D341Med (cell line): ENCODE data around the gene CPVL.
A peak's percentile ranks its signal among the peaks of the same experiment; 100 is the strongest.

Experiments used
- DNase-seq: peaks from one replicate; pipeline ENCODE4 v3.0.0; 2012; ENCODE audit warnings: low spot score

The CPVL gene

DNA sequence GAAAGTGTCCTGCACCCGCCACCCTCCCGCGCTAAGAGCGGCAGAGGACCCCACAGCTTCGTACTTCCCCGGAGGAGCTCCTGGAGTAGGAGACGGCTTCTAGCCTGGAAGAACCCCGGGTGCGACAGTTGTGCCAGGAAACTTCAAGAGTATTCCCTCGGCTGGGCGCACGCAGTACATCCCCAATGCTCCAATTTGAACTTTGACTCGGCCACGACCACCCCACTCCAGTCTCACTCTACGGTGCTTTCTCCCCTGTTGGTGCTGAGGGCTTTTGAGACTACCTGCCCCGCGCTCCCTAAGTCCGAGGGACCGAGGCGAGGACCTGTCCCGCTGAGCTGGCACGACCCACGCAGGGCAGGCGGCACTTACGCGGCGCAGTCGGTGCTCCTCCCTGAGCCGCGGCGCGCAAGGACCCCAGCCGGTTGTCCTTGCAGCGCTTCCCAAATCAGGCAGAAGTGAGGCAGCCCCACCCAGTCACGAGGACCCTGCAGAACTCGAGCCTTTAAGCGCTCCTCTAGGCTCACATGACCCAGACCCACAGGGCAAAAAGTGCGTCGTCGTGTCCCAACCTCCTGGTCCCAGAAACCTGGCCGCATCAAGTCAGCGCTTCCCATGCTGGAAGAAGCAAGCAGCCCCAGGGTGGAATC, at the start of gene CPVL:
CPVL (minus strand) TSS at position 481 of the 650 bp plus-strand sequence. CDS start 25,476 bp downstream, outside the sequence.
- peak; percentile 46 for DNase-seq

GRCh38 chr7:29194594-29195427, 48.5 kb upstream of the CPVL start, which contains the start of gene CHN2:
Gene CHN2, plus strand, starts transcription at chr7:29194775.
- DNase-seq: peak; percentile 75

DNA sequence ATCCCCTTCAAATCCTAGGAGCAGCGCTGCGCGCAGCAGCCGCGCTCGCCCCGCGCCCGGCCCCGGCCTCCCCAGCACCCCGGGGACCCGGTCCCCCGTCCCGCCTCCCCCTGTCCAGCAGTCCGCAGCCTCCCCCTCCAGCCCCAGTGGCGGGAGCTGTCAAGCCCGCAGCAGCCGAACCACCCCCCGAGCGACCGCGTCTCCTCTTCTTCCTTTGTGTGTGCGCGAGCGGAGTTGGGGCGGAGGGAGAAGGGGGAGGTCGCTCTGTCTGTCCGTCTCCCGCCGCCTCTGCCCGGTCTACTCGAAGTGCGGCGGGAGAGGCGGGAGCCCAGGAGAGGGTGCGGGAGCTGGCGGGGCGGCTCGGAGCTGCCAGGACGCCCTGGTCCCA, 47.9 kb upstream of the CPVL start:
- DNase-seq: peak; percentile 73

DNA sequence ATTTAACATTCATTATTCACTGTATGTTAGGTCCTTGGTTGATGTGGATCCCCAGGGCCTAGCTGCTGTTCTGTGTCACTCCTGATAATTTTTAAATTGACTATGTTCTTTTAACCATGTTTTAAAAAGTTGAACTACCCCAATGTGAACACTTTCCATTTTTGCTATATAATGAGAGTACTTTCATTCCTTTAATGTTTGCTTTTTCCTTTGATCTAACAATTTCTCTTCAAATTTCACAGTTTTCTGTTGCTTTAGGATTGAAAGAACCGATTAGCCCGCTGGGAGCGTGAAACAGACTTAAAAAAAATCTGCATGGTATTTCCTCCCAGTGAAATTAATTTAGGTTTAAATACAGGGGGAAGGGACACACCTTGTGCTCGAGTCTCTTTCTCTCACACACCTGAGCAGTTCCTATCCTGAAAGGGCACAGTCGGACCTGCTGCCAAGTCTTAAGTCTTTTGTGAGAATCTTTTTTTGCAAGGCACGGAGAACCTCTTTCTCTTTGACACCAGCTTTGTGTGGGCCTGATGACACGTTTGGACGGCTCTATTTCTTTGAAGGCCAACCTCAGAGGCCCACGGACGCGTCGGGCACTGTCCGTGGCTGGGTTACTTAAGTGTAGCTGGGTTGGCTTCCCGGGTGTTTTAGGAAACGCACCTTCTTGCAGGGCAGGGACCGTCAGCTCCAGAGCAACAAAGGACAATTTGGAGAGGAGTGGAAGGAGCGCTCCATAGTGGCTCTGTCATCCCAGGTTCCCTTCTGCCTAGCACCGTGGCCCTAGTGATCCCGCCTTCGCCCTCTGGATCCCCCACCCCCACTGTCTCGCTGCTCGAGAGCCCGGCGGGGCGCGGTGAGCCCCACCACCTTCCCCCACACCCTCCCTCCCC, 47.2 kb upstream of the CPVL start:
- DNase-seq: no peak

DNA sequence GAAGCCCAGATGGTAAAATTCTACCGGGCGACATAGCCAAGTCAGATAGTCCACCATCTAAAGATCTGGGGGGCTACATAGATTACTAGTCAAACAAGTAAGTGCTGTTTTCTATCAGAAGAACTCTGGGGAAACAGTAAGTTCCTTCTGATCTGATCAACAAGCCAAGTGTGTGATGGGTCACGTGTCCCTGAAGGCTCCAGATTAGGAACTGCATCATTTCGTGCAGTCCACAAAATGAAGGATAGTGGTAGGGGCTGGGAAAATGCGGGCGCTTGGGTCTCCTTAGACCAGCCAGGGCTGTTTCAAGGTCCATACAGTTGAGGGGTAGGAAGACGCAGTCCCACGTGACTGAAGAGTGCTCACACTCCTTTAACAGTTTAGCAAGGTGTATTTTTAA, 46.5 kb upstream of the CPVL start:
- DNase-seq: no peak

GRCh38 chr7:29192323-29192722, 46.0 kb upstream of the CPVL start:
- no peak for DNase-seq

- DNase-seq: no peak
Measured at GRCh38 chr7:29190349-29191045, 44.2 kb upstream of the CPVL start.

- DNase-seq: peak; percentile 85
Measured at GRCh38 chr7:29189743-29190201, 43.4 kb upstream of the CPVL start.

- no peak for DNase-seq
Measured at GRCh38 chr7:29185613-29186012, 39.3 kb upstream of the CPVL start.

DNA sequence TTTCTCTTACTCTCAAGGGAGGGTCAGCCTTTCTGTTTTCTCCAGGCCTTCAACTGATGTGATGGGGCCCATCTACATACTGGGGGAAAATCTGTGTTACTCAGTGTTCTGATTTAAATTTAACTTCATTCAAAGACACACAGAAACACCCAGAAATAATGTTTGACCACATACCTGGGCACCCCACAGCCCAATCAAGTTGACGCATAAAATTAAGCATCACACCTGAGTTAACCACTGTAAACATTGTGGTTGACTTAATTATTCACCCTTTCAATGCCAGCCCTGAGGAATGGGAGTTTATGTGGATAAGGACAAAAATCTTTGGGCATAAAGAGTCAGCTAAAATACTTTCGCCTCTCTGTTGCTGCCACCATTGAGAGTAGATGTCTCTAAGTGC, 38.3 kb upstream of the CPVL start:
- no peak for DNase-seq

DNA sequence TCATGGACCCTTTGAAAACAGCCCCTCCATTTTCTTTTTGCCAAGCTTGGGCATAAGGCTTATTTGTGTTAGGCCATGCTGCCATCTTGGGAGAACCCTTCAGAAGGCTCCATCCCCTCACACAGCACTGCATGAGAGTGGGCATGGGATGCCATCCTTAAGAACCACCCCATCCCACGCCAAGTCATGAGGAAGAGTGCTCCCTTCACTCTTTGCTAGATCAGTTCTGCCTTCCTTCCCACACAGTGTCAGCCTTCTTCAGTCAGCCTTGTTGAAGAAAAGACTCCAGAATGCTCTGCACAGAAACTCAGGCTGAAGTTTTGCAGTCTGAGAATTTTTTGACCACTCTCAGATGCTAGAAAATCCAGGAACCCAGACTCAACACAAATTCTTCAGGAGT, 32.8 kb upstream of the CPVL start:
- DNase-seq: no peak

- DNase-seq: no peak
Measured at GRCh38 chr7:29177963-29178600, 31.7 kb upstream of the CPVL start.

GRCh38 chr7:29173458-29173857, 27.1 kb upstream of the CPVL start:
- no peak for DNase-seq

DNA sequence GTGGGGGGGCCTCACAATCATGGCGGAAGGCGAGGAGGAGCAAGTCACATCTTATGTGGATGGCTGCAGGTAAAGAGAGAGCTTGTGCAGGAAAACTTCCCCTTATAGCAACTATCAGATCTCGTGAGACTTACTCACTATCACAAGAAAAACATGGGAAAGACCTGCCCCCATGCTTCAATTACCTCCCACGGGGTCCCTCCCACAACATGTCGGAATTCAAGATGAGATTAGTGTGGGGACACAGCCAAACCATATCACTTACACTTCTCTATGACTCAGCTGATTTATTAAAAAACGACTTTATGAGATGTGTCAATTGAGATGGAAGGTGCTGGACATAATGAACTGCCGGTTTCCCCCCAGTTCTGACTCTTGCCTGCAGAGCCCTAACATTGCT, 24.4 kb upstream of the CPVL start:
- DNase-seq: no peak

GRCh38 chr7:29167721-29168120, 21.4 kb upstream of the CPVL start:
- no peak for DNase-seq

- no peak for DNase-seq
Measured at GRCh38 chr7:29163854-29164253, 17.5 kb upstream of the CPVL start.

DNA sequence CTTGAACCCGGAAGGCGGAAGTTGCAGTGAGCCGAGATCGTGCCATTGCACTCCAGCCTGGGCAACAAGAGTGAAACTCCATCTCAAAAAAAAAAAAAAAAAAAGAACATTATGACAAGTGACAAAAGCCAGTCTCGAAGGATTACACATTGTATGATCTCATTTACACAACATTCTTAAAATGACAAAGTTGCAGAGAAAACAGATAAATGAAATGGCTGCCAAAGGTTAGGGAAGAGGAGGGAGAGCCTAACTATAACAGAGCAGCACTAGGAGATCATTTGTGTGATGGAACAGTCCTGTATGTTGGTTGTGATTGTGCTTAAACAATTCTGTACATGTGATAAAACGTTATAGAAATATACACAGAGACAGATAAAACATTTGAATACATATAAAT, 16.2 kb upstream of the CPVL start:
- no peak for DNase-seq

DNA sequence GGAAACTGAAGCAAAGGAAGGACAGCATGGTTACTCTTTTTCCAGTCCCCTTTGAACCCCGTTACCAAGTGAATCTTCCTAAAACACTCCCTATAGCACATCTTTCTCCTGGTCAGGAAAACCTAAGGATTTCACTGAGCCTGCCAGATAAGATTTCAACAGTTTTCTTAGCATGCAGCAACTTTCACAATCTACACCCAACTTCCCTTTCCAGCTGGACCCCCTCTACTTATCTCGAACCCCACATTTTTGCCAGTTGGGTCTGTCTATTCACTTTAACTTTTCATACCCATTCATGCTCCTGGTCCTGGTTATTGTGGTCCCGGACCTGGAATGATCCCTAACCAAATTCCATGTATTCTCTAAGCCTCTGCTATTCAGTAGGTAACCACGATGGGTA, 14.9 kb upstream of the CPVL start:
- DNase-seq: no peak

- no peak for DNase-seq
Measured at GRCh38 chr7:29160080-29160479, 13.7 kb upstream of the CPVL start.

DNA sequence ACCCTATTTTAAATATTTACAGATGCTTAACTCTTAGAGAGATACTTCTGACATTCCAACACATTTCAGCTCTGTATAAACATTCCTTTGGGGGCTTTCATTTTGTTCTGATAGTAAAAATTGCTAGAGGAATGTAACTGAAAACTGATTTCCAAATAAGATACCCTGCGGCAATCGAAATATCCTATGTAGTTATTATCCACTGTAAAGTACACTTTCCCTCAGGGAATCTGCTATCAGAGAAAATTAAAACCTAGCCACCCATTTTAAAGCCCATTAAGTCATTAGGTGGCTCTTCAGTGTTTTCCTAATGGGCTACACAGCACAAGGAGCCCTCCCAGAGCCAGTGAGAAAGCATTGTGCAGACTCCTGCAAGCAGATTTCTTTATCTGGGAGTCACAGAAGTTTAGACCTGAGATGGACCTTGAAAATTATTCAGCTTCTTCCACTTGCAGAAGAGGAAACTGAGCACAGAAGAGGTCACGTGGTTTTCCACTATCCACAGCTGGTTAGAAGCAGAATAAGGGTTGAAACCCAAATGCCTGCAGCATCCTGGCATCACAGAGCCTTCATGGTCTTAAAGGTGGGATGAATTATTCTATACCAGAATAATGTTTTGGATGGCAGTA, 12.6 kb upstream of the CPVL start:
- no peak for DNase-seq

GRCh38 chr7:29156907-29157452, 10.6 kb upstream of the CPVL start:
- DNase-seq: no peak
